22Rv1 (cell line): ENCODE results near the gene DNAH2.

Experiments
- ZFX ChIP-seq: fragments of 450-650 bp; IDR thresholded peaks from 2 replicates; pipeline ENCODE4 v1.6.1; 2017; ENCODE audit warnings: antibody characterized with exemption, borderline replicate concordance
- TF ChIP-seq, protein P1 (sequence below): fragments of 450-650 bp; IDR thresholded peaks from 2 replicates; pipeline ENCODE4 v1.5.1; 2017; ENCODE audit warnings: mild to moderate bottlenecking

DNA sequence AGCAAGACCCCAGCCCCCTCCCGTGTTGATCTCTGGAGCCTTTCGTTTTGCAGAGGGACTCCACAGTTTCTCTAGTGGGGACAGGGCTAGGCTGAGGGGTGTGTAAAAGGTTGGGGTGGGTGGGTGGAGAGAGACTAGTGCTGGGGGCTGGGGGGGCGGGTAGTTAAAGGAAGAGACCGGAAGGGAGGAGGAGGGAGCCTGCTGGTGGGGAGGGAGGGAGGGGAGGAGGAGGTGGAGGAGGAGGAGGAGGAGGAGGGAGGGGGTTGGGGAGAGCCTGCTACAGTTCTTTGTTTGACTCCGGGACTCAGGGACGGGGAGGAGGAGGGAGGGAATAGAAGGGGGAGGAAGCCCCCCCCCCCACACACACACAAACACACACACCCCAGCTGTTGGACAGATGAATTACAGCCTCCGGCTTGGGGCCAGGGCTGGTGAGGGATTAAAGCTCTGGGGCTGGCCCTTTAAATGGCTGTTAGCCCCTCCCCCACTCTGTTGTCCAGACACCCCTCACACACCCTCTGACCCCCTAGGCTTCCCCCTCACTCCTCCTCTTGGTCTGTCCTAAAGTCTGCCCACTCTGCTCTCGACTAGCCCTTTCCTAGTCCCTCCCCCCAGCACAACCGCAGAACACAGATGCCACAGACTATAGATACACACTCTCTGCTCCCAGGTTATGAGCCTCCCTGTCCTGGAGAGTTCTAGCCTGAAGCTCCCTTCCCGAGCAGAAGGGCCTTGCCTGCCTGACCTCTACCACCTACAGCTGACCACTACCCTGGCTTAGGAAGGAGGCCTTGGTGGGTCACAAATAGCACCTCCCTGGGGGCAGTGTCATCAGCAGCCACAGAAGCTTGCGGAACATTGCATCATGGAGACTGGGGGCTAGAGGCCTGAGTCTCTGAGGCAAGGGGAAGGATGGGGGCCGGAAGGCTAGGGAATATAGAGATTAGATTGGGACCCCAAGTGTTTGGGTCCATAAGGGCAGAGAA lies 120.8 kb downstream of the DNAH2 start:
- TF ChIP-seq, protein P1, sequence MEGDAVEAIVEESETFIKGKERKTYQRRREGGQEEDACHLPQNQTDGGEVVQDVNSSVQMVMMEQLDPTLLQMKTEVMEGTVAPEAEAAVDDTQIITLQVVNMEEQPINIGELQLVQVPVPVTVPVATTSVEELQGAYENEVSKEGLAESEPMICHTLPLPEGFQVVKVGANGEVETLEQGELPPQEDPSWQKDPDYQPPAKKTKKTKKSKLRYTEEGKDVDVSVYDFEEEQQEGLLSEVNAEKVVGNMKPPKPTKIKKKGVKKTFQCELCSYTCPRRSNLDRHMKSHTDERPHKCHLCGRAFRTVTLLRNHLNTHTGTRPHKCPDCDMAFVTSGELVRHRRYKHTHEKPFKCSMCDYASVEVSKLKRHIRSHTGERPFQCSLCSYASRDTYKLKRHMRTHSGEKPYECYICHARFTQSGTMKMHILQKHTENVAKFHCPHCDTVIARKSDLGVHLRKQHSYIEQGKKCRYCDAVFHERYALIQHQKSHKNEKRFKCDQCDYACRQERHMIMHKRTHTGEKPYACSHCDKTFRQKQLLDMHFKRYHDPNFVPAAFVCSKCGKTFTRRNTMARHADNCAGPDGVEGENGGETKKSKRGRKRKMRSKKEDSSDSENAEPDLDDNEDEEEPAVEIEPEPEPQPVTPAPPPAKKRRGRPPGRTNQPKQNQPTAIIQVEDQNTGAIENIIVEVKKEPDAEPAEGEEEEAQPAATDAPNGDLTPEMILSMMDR, result no peak
- TF ChIP-seq ZFX, result no peak
